HUDEP-2 (cell line): ENCODE measurements around the gene SYNPO2.
"Not testable (repeated sequence)": the region's sequence is repeated elsewhere in the genome, so short reads cannot be mapped to it uniquely, and the experiment has no call there.

Experiments
- DNase-seq, 76 experiments: peaks; one replicate each; lab custom pipeline; 2025; ENCODE audit not compliant: unreplicated experiment in 76 of 76; lab: John Stamatoyannopoulos, UW

The SYNPO2 gene

DNA sequence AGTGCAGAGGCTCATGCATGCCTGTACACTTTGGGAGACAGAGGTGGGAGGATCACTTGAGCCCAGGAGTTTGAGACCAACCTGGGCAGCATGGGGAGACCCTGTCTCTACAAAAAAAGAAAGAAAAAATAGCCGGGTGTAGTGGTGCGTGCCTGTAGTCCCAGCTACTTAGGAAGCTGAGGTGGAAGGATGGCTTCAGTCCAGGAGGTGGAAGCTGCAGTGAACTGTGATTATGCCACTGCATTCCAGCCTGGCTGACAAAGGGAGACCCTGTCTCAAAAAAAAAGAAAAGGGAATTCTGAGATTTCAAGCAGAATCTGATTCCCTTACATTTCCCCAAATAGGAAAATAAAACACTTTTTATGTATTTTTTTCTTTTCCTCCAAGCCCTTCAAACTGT is 83.5 kb downstream of the SYNPO2 start:
- no peak for DNase-seq

DNA sequence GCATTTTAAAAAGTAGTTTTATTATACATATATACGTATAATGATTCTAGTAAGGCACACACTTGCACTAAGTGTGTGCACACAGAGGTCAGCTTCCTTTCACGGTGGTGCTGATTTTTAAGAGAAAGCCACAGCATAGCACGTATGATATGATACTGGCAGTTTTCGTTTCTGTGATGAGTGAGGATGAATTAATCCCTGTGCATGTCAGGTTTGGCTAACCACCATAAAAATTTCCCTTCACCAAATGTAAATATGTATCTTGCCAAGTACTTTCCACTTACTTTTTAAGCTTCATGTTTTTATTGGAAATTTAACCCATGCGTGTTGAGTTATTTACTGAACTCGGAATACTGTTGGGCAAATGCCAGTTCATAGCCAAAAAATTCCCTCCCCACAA is 84.6 kb downstream of the SYNPO2 start:
- DNase-seq: no peak

DNA sequence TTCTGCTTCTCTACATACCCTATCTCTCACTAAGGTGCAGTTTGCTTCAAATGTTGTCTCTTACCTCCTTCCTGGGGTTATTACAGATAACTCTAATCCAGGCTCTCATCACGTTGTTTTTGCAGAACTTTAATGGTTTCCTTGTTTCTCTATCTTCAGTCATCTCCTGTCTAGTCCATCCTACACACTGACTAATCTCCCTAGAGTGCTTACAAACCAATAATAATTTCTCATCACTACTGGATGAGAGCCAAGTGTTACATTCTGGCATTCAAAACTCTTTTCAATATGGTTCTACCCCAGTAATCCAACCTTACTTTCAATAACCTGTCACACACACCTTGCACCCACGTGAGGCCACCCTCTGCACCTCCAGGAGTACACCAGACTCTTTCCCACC is 86.1 kb downstream of the SYNPO2 start:
- no peak for DNase-seq

DNA sequence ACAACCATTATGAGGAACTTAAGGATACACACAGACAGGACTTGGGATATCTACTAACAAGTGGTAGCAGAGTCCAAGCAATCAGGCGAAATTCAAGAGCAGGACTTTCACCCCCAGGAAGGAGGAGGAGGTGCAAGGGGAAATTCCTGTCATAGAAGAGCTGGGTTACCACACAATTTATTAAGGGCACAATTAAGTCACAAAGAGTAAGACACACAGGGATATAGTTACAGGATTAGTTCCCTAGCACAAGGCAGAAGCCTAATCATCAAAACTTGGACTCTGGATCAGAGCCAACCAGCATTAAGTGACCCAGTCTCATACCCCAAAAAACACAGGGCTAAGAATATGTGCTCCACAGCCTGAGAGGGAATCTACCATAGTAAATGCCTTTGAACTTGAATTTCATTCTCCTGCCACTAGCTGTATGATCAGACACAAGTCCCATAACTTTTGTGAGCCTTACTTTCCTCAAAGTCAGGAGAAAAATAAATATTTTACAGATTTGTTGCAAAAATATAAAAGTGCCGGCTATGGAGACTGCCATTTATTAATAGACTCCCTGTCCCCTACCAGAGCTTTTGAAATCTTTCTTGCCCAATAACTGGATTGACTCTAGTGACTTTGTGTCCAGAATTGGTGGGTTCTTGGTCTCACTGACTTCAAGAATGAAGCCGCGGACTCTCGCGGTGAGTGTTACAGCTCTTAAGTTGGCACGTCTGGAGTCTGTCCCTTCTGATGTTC is 87.0 kb downstream of the SYNPO2 start:
- DNase-seq: no peak

DNA sequence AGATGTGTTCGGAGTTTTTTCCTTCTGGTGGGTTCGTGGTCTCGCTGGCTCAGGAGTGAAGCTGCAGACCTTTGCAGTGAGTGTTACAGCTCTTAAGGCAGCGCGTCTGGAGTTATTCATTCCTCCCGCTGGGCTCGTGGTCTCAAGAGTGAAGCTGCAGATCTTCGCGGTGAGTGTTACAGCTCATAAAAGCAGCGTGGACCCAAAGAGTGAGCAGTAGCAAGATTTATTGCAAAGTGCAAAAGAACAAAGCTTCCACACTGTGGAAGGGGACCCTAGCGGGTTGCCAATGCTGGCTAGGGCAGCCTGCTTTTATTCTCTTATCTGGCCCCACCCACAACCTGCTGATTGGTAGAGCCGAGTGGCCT is 87.5 kb downstream of the SYNPO2 start:
- not testable (repeated sequence) for DNase-seq

DNA sequence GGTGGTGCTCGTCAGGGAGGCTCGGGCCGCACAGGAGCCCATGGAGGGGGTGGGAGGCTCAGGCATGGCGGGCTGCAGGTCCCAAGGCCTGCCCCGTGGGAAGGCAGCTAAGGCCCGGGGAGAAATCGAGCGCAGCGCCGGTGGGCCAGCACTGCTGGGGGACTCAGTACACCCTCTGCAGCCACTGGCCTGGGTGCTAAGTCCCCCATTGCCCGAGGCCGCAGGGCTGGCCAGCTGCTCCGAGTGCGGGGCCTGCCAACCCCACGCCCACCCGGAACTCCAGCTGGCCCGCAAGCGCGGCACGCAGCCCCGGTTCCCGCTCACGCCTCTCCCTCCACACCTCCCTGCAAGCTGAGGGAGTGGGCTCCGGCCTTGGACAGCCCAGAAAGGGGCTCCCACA is 88.4 kb downstream of the SYNPO2 start:
- DNase-seq: not testable (repeated sequence)

DNA sequence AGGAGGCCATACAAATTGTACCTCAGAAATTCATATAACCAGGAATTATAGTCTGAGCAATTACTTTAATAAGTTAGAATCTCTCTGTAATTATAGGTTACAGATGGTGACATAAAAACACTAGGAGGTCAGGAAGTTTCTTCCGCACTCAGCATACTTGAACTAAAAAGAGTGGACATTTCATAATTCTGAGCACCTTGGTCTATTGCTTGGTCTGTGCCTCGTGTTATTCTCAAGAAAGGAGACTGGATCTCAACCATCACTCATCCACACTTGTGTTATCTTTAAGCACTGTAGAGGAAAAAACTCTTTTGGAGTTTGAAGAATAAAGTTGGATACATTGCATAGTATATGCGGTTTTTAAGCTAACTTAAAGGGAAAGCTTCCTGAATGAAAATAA is 91.1 kb downstream of the SYNPO2 start:
- no peak for DNase-seq

DNA sequence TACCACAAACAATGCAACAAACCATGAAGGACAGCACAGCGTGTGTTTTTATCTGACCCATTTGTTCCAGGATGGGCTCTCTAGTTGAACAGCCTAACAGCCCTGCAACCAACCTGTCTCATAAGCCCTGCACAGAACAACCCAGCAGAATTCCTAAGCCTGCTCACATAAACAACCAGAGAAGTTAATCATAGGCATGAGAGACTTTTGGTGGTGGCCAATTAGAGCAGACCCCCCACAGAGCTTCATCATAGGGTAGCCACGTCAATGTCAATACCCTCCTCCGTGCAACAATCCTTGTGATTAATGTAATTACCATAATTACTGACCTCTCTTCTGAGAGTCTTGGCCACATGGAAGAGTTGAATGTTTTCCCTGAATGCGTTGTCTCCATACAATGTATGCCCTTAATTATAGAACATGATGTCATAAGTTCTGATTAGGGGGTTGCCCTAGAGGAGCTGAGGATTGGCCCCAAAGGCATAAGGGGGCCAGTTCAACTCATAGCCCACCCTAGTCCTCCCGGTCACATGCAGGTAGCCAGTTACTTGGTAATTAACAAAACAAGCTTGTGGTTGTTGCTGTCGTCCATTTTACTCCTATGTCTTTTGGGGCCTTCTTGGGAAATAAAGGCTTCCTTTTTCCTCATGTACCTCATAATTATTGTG is 92.7 kb downstream of the SYNPO2 start:
- DNase-seq: no peak

DNA sequence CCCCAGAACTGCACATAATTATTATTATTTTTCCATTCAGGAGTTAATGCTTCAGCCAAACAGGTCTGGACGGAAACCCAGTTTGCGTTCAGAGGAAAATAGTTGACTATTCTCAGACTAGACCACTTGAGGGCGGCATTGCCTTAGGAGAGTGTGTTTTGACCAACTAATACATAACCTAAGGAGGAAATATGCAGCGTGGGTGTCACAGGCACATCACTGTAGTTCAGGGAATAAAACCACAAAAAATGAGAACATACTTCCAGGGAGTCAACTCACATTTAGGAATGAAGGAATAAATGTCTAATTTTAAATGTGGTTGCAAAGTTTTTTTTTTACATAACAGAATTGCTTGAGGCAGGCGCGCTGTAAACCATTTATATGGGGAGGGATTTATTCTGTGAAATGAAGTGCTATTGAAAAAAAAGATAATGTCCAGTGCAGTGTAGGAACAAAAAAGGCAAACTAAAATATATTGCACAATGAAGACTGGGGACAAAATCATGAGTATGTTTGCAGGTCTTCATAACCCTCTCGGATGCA is 93.3 kb downstream of the SYNPO2 start:
- peak in 40 of 76 experiments; percentile 1 to 61 (median 22) for DNase-seq

DNA sequence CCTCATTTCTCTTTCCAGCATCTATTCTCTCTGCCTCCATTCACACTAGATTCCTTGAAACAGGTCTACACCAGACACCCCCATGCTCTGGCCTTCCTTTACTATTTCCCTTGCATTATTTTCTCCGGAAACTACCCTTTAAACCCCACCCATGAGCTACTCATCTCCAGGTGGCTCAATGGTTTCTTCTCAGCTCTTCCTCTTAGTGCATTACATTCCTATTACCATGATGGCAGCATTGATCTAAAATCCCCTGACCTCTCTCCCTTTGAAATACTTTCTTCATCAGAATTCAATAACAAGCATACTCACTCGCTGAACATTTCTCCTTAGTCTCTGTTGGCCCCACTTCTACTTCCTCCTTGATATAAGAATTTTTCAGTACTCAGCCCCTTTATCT is 94.6 kb downstream of the SYNPO2 start:
- DNase-seq: no peak

DNA sequence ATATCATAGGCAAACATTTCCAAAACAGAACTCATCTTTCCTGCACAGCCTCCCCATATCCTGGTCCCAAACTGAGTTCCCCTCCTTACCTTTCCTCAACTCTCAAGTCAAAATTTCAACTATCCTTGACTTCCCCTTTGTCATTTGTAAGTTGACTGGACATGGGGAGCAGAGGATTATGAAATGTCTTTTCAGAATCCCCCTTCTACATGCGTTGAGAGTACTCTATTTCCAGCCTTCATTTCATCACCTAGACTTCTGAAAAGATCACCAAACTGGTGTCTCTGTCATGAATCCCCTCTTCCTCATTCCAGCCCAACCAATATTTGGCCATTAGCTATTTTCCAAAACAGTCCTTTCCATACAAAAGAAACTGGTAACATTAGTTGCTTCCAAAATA is 95.2 kb downstream of the SYNPO2 start:
- DNase-seq: no peak

DNA sequence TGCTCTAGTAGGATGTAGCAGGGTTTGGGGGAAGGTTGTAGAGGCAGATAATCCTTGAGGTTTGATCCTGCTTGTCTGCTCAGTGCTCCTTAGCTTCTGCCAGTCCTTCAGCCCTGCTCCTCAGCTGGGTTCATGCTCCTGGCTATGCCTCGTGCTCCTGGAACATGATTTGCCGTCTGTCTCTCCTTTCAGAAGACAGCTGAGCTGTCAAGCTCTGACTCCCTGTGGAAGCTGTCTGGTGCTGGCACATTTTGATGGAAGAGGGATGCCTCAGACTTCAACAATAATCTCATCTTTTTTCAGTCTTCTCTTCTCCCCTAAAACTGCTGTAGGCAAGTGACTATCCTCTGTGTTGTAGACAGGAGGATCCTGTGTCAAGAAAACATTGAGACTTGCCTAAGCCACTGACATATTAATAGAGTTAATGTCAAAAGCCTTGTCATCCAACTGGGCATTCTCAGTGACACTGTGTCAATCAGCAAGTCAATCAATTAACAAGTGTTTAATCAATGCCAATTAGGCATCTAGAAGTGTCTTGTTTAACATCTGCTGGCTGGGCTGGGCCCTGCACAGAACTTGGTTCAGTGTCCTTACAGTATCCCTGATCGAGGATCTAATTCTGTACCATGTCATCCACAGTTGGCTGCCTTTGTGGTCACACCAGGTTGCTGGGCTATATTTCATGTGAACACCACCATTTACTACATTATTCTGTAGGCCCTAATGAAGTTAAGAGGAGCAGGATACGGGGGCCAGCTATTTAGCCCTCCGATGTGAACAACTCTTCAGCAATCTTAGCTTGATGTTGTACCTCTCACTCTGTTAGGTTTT is 96.7 kb downstream of the SYNPO2 start:
- no peak for DNase-seq

DNA sequence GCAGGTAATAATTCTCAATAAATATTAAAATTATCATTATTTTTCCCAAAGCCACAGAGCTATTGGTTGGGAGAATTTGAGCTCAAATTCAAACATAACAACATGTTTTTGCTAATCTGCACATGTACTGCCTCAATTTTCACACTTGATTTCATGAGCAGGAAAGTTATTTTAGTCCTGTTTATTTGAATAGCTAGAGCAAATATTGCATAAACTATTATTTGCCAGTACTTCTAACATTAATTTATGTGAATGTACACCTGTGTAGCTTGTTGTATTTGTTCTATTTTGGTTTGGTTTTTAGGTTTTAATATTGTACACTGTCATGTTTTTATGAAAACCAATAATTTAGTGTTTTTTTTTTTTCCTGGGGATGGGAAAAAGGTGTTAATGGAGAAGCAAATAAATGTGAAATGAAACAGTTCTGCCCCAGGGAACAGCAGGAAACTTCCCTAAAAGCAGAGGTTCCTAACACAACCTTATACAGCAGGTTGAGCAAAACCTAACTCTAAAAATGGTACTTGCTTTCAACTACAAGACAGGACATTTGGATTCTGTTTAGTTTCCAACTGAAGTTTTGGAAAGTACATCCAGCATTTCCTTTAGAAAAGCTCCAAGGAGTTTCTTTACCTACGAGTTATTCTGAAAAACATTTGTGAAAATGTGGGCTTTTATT is 99.4 kb downstream of the SYNPO2 start:
- DNase-seq: no peak

DNA sequence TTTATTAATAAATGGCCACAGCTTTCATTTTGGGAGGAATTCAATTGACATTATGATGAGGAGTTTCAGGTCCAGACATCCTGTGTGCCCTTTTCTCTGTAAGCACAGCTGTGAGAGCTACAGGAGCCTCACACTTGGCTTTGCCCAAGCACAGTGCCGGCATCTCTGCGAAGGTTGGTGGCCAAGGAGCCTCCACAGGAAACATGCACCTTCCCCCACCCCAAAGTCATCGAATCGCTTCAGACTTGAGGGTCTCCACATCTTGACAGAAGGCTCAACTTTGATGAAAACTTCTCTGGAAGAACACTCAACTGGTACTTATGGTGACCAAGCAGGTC is 100.0 kb downstream of the SYNPO2 start:
- DNase-seq: no peak

DNA sequence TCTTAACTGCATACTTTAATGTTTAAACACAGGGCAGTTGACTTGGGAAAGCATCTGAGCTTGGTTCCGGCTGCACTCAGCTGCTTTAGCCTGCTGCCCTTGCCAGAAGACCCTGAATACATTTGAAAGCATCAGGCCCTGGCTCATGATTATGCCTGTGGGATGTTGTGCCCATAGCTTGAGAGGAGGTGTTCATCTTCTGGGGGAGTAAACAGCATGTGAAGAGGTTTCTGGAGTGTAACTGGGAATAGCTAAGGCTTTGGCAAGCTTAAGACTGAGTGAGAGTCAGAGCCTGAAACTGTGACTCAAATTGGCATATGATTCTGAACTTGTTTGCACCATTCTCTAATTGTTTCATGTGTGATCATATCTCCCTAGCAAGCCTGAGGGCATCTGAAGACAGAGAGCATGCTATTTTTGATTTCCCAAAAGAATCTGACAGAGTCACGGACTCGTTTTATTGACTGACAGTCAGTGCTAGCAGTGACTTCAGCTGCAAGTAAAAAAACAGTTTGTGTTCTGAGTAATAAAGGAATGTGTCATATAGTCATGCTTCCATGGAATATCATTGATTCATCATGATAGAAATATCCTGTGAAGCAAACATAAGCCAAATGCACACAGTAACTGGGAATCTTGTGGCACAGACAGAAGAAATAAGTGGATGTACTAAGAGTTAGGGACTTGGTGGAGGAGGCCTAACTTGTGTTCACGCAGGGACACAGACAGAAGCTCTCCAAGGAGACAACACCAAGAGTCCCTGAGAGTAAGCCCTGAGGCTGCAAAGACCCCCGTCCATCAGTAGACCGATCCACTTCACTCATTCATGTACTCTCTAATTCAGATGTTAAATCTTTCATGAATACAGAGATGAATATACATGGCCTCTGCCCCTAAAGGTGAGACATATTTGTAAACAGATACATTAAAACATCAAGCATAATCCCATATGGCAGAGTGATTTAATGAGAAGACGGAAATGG is 100.7 kb downstream of the SYNPO2 start:
- no peak for DNase-seq

DNA sequence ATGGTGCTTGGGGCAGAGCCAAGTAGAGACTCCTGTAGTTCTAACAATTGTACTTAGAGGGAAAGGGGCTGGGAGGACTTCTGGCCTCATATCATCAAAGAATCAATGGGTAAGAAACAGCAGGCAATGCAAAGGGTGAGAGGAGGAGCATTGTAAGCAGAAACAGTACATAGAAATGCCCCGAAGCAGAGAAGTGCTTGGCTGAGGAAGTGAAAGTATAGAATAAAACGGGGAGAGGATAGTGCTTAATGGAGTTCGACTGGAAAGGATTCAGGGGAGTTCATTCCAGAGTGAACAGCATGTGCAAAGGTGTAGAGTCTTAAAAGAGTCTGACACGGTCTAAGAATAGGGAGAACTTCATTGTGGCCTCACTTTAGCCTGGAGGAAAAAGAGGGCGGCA is 103.0 kb downstream of the SYNPO2 start:
- DNase-seq: no peak

DNA sequence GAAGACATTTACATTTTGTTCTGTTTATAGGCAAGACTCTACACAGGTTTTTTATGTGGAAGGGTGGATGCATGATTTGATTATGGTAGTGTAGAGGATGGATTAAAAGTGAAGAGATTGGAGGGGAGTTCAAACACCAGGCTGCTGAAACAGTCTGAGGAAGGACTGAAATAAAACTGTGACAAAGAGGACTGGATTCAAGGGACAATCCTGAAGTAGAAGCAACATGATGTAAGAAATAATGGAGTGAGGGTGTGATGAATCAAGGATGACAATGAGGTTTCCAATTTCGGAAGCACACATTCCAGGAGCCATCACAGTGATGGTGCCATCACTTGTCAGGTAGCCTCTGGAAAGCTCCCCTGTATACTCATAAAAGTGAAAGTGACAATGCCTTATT is 103.5 kb downstream of the SYNPO2 start:
- no peak for DNase-seq

DNA sequence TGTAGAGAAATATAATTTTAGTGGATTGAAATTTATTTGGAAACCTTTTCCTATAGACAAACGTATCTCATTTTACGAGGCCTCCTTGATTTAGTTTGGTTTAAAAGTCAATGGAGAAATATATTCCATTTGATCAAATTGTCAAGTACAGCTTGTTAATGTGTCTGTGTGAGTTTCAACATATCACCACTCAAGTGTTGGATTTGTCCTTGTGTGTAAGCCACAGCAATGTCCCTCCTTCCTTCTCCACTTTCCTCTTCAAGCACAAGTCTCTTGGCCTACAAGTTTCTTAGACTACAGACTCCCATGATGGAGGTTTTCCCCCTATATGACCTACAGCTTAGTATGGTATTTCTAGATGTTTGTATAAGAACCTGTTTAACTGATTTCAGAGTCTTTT is 104.7 kb downstream of the SYNPO2 start:
- DNase-seq: no peak

DNA sequence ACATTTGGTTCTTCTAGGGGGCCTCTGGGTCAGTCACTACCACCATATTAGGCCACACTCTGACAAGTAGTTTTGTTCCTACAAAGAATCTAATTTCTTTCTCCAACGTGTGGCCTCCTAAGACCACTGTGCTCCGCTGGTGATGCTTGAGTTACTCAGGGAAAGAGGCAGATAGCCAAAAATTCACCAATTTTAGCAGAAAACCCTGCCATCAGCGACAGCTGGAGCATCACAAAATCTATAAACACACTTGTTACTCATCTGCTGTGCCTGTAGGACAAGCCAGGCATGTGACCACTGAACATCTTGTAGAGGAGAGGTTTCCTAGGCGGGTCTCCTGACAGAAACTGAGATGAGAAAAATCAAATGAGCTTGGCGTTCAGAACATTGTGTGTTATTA is 105.4 kb downstream of the SYNPO2 start:
- DNase-seq: no peak
